Esophagus muscularis mucosa (tissue), 4 donors: ENCODE measurements around the gene NAAA.

Experiments used
- CTCF ChIP-seq, 3 experiments: fragments of 200-600 bp in 2 of 3; fragments of 450-650 bp in 1 of 3; sonication (generic) in 2 of 3; IDR thresholded peaks; one replicate each; pipeline ENCODE4 v1.5.1; 2017 to 2019; ENCODE audit warnings: antibody characterized with exemption in 3 of 3, mild to moderate bottlenecking in 2 of 3, moderate library complexity in 1 of 3
- EP300 ChIP-seq: sonication (generic); formaldehyde crosslinking; IDR thresholded peaks from one replicate; pipeline ENCODE4 v1.6.1; 2017; ENCODE audit warnings: antibody characterized with exemption
- POLR2A ChIP-seq: fragments of 450-650 bp; IDR thresholded peaks from one replicate; pipeline ENCODE4 v1.6.1; 2017; ENCODE audit warnings: antibody characterized with exemption, moderate library complexity, mild to moderate bottlenecking, low read depth
- POLR2AphosphoS5 ChIP-seq, 2 donors: sonication (generic); formaldehyde crosslinking; IDR thresholded peaks; one replicate each; pipeline ENCODE4 v1.6.1; 2017; ENCODE audit warnings: antibody characterized with exemption in 2 of 2

DNA sequence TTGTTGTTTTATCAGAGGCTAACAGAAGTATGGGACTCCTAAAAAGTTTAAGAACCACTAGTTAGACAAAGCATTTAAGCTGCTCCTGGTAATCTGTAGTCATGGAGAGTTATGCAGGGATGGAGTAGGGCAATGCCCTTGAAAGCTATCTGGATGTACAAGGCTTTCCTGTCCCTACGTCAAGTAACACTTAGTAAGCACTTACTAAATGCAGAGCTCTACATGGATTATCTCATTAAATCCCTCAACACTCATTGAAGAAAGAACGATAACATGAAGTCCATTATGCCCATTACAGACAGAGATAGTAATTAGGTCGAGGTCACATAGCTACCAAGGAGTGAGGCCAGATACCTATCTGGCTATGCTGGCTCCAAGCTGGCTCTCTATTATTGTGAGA is 71.7 kb downstream of the NAAA start:
- TF ChIP-seq CTCF (IDR thresholded peaks at IDR 0.05) (no peak), EP300 (no peak), POLR2A (no peak), POLR2AphosphoS5 (IDR thresholded peaks at IDR 0.05) (no peak)
